ENCODE results near the gene CMTM4.

CMTM4 gene

GRCh38 chr16:66656547-66656946 is 40.0 kb downstream of the CMTM4 start:
- Histone ChIP-seq H2AFZ (ENCODE audit: low read length) (no peak overlapping the region), H3K18ac (ENCODE audit: low read length) (no peak overlapping the region), H3K27ac (replicated peaks; ENCODE audit: low read length) (no peak overlapping the region), H3K79me1 (ENCODE audit: low read depth, low read length) (no peaks in the 10 kb centered on the region), H4K91ac (ENCODE audit: low read depth, low read length, poor library complexity) (no peak overlapping the region), H3K14ac (ENCODE audit: low read length) (no peak overlapping the region), H2BK5ac (ENCODE audit: low read length) (no peak overlapping the region), H3K4me1 (ENCODE audit: control insufficient read depth in 2 of 2, insufficient read depth in 1 of 2, low read depth in 1 of 2, low read length in 2 of 2) (peaks cover 3 to 9% of the 10 kb centered on the region in 2 donors), H3K4me3 (ENCODE audit: low read length in 2 of 2) (no peak overlapping the region), H3K9ac (ENCODE audit: low read depth, low read length, poor library complexity) (no peak overlapping the region), H3K23ac (ENCODE audit: low read depth, low read length, poor library complexity) (no peak overlapping the region), H3K36me3 (replicated peaks in 1 of 2; ENCODE audit: control insufficient read depth in 2 of 2, insufficient read depth in 2 of 2, low read length in 2 of 2) (no peaks in the 10 kb centered on the region), H2BK15ac (ENCODE audit: low read length) (no peak overlapping the region), H2AK5ac (ENCODE audit: low read depth, low read length) (no peak overlapping the region), H4K8ac (ENCODE audit: low read depth, low read length) (no peak overlapping the region), H3K27me3 (ENCODE audit: control insufficient read depth in 3 of 3, insufficient read depth in 3 of 3, low read depth in 1 of 3, low read length in 3 of 3) (no peaks in the 10 kb centered on the region), H2BK120ac (ENCODE audit: low read depth, low read length) (no peak overlapping the region), H3K4me2 (ENCODE audit: insufficient read depth, low read length, poor library complexity, severe bottlenecking) (no peak overlapping the region), H2BK12ac (ENCODE audit: low read length) (no peak overlapping the region), H3K9me3 (replicated peaks in 1 of 2; ENCODE audit: control insufficient read depth in 2 of 2, insufficient read depth in 1 of 2, low read depth in 1 of 2, low read length in 2 of 2) (no peaks in the 10 kb centered on the region), H3K4ac (ENCODE audit: low read length) (no peak overlapping the region)
- DNase-seq (ENCODE audit: low spot score) = no peak
- no CpG with 5 or more reads among the region's 3 CpGs for WGBS, 2 donors (ENCODE audit: extremely low coverage in 2 of 2, insufficient read length in 2 of 2, insufficient replicate concordance in 1 of 2)

GRCh38 chr16:66653581-66654350 is 42.8 kb downstream of the CMTM4 start:
- Histone ChIP-seq H2AK5ac (ENCODE audit: low read depth, low read length) (no peak overlapping the region), H3K23ac (ENCODE audit: low read depth, low read length, poor library complexity) (no peak overlapping the region), H3K4me2 (ENCODE audit: insufficient read depth, low read length, poor library complexity, severe bottlenecking) (no peak overlapping the region), H3K9me3 (replicated peaks in 1 of 2; ENCODE audit: control insufficient read depth in 2 of 2, insufficient read depth in 1 of 2, low read depth in 1 of 2, low read length in 2 of 2) (no peaks in the 10 kb centered on the region), H3K36me3 (replicated peaks in 1 of 2; ENCODE audit: control insufficient read depth in 2 of 2, insufficient read depth in 2 of 2, low read length in 2 of 2) (no peaks in the 10 kb centered on the region), H4K91ac (ENCODE audit: low read depth, low read length, poor library complexity) (no peak overlapping the region), H3K27ac (replicated peaks; ENCODE audit: low read length) (no peak overlapping the region), H3K18ac (ENCODE audit: low read length) (no peak overlapping the region), H3K79me1 (ENCODE audit: low read depth, low read length) (no peaks in the 10 kb centered on the region), H3K4me1 (ENCODE audit: control insufficient read depth in 2 of 2, insufficient read depth in 1 of 2, low read depth in 1 of 2, low read length in 2 of 2) (peaks cover 3 to 4% of the 10 kb centered on the region in 2 donors), H2BK5ac (ENCODE audit: low read length) (no peak overlapping the region), H2AFZ (ENCODE audit: low read length) (no peak overlapping the region), H3K27me3 (ENCODE audit: control insufficient read depth in 3 of 3, insufficient read depth in 3 of 3, low read depth in 1 of 3, low read length in 3 of 3) (no peaks in the 10 kb centered on the region), H3K4ac (ENCODE audit: low read length) (no peak overlapping the region), H3K14ac (ENCODE audit: low read length) (no peak overlapping the region), H4K8ac (ENCODE audit: low read depth, low read length) (no peak overlapping the region), H3K4me3 (ENCODE audit: low read length in 2 of 2) (peak overlapping the region in 1 of 2 donors; percentile 47), H2BK120ac (ENCODE audit: low read depth, low read length) (no peak overlapping the region), H2BK12ac (ENCODE audit: low read length) (no peak overlapping the region), H3K9ac (ENCODE audit: low read depth, low read length, poor library complexity) (no peak overlapping the region), H2BK15ac (ENCODE audit: low read length) (no peak overlapping the region)
- no CpG with 5 or more reads among the region's 6 CpGs for WGBS, 2 donors (ENCODE audit: extremely low coverage in 2 of 2, insufficient read length in 2 of 2, insufficient replicate concordance in 1 of 2)
- no peak for DNase-seq (ENCODE audit: low spot score)

- Histone ChIP-seq H2BK15ac (ENCODE audit: low read length) (no peak overlapping the region), H2BK12ac (ENCODE audit: low read length) (no peak overlapping the region), H3K9me3 (replicated peaks in 1 of 2; ENCODE audit: control insufficient read depth in 2 of 2, insufficient read depth in 1 of 2, low read depth in 1 of 2, low read length in 2 of 2) (no peaks in the 10 kb centered on the region), H4K91ac (ENCODE audit: low read depth, low read length, poor library complexity) (no peak overlapping the region), H3K79me1 (ENCODE audit: low read depth, low read length) (no peaks in the 10 kb centered on the region), H2AFZ (ENCODE audit: low read length) (no peak overlapping the region), H3K4me2 (ENCODE audit: insufficient read depth, low read length, poor library complexity, severe bottlenecking) (no peak overlapping the region), H4K8ac (ENCODE audit: low read depth, low read length) (no peak overlapping the region), H3K27ac (replicated peaks; ENCODE audit: low read length) (no peak overlapping the region), H3K4me1 (ENCODE audit: control insufficient read depth in 2 of 2, insufficient read depth in 1 of 2, low read depth in 1 of 2, low read length in 2 of 2) (peaks cover 3 to 4% of the 10 kb centered on the region in 2 donors), H2AK5ac (ENCODE audit: low read depth, low read length) (no peak overlapping the region), H3K18ac (ENCODE audit: low read length) (no peak overlapping the region), H3K4ac (ENCODE audit: low read length) (no peak overlapping the region), H3K27me3 (ENCODE audit: control insufficient read depth in 3 of 3, insufficient read depth in 3 of 3, low read depth in 1 of 3, low read length in 3 of 3) (no peaks in the 10 kb centered on the region), H3K4me3 (ENCODE audit: low read length in 2 of 2) (no peak overlapping the region), H3K23ac (ENCODE audit: low read depth, low read length, poor library complexity) (no peak overlapping the region), H2BK5ac (ENCODE audit: low read length) (no peak overlapping the region), H3K14ac (ENCODE audit: low read length) (no peak overlapping the region), H3K36me3 (replicated peaks in 1 of 2; ENCODE audit: control insufficient read depth in 2 of 2, insufficient read depth in 2 of 2, low read length in 2 of 2) (no peaks in the 10 kb centered on the region), H2BK120ac (ENCODE audit: low read depth, low read length) (no peak overlapping the region), H3K9ac (ENCODE audit: low read depth, low read length, poor library complexity) (no peak overlapping the region)
- DNase-seq (ENCODE audit: low spot score) = no peak
- WGBS, 2 donors (ENCODE audit: extremely low coverage in 2 of 2, insufficient read length in 2 of 2, insufficient replicate concordance in 1 of 2) = no CpG with 5 or more reads among the region's 7 CpGs
Measured at GRCh38 chr16:66652661-66653360, 43.7 kb downstream of the CMTM4 start.

GRCh38 chr16:66651965-66652364 is 44.6 kb downstream of the CMTM4 start:
- Histone ChIP-seq H3K9ac (ENCODE audit: low read depth, low read length, poor library complexity) (no peak overlapping the region), H3K18ac (ENCODE audit: low read length) (no peak overlapping the region), H2BK15ac (ENCODE audit: low read length) (no peak overlapping the region), H2AK5ac (ENCODE audit: low read depth, low read length) (no peak overlapping the region), H3K4ac (ENCODE audit: low read length) (no peak overlapping the region), H3K36me3 (replicated peaks in 1 of 2; ENCODE audit: control insufficient read depth in 2 of 2, insufficient read depth in 2 of 2, low read length in 2 of 2) (no peaks in the 10 kb centered on the region), H3K79me1 (ENCODE audit: low read depth, low read length) (no peaks in the 10 kb centered on the region), H2BK5ac (ENCODE audit: low read length) (no peak overlapping the region), H3K4me2 (ENCODE audit: insufficient read depth, low read length, poor library complexity, severe bottlenecking) (no peak overlapping the region), H3K27me3 (ENCODE audit: control insufficient read depth in 3 of 3, insufficient read depth in 3 of 3, low read depth in 1 of 3, low read length in 3 of 3) (no peaks in the 10 kb centered on the region), H2BK12ac (ENCODE audit: low read length) (no peak overlapping the region), H3K23ac (ENCODE audit: low read depth, low read length, poor library complexity) (no peak overlapping the region), H3K4me3 (ENCODE audit: low read length in 2 of 2) (no peak overlapping the region), H4K8ac (ENCODE audit: low read depth, low read length) (no peak overlapping the region), H2BK120ac (ENCODE audit: low read depth, low read length) (no peak overlapping the region), H3K27ac (replicated peaks; ENCODE audit: low read length) (no peak overlapping the region), H3K9me3 (replicated peaks in 1 of 2; ENCODE audit: control insufficient read depth in 2 of 2, insufficient read depth in 1 of 2, low read depth in 1 of 2, low read length in 2 of 2) (no peaks in the 10 kb centered on the region), H3K4me1 (ENCODE audit: control insufficient read depth in 2 of 2, insufficient read depth in 1 of 2, low read depth in 1 of 2, low read length in 2 of 2) (peaks cover 3 to 4% of the 10 kb centered on the region in 2 donors), H3K14ac (ENCODE audit: low read length) (no peak overlapping the region), H2AFZ (ENCODE audit: low read length) (no peak overlapping the region), H4K91ac (ENCODE audit: low read depth, low read length, poor library complexity) (no peak overlapping the region)
- no peak for DNase-seq (ENCODE audit: low spot score)
- WGBS, 2 donors (ENCODE audit: extremely low coverage in 2 of 2, insufficient read length in 2 of 2, insufficient replicate concordance in 1 of 2) = no CpG with 5 or more reads among the region's 6 CpGs

Measured in neuronal stem cell (in vitro differentiated cells).